Measurements from ENCODE around the gene HPN. TPM values are rescaled to one million over a fixed set of nuclear protein-coding genes. Genes with fewer than 3 reads are reported as not detected.
A peak's percentile ranks its signal among the peaks of the same experiment; 100 is the strongest.

Gene HPN
- polyA plus RNA-seq, 3 donors, result 88.8 to 142 (median 117) TPM

- no peak for DNase-seq (ENCODE audit: extremely low read depth in 1 of 11, low read depth in 9 of 11, low spot score in 4 of 11)
Measured at GRCh38 chr19:35051796-35052195, 10.3 kb downstream of the HPN start.

GRCh38 chr19:35052599-35053190 is 11.2 kb downstream of the HPN start:
- no peak for DNase-seq (ENCODE audit: extremely low read depth in 1 of 11, low read depth in 9 of 11, low spot score in 4 of 11)

- no peak for DNase-seq (ENCODE audit: extremely low read depth in 1 of 11, low read depth in 9 of 11, low spot score in 4 of 11)
Measured at GRCh38 chr19:35053667-35054293, 12.3 kb downstream of the HPN start.

- no peak for DNase-seq (ENCODE audit: extremely low read depth in 1 of 11, low read depth in 9 of 11, low spot score in 4 of 11)
Measured at GRCh38 chr19:35054626-35055025, 13.1 kb downstream of the HPN start.

- DNase-seq (ENCODE audit: extremely low read depth in 1 of 11, low read depth in 9 of 11, low spot score in 4 of 11), result no peak
Measured at GRCh38 chr19:35055715-35056179, 14.2 kb downstream of the HPN start.

GRCh38 chr19:35056513-35057063 is 15.1 kb downstream of the HPN start:
- DNase-seq (ENCODE audit: extremely low read depth in 1 of 11, low read depth in 9 of 11, low spot score in 4 of 11), result no peak

GRCh38 chr19:35058370-35058769 is 16.8 kb downstream of the HPN start:
- no peak for DNase-seq (ENCODE audit: extremely low read depth in 1 of 11, low read depth in 9 of 11, low spot score in 4 of 11)

GRCh38 chr19:35059006-35059798 is 17.7 kb downstream of the HPN start:
- DNase-seq (ENCODE audit: extremely low read depth in 1 of 11, low read depth in 9 of 11, low spot score in 4 of 11), result no peak

GRCh38 chr19:35059799-35060091 is 18.2 kb downstream of the HPN start:
- DNase-seq (ENCODE audit: extremely low read depth in 1 of 11, low read depth in 9 of 11, low spot score in 4 of 11), result no peak

- DNase-seq (ENCODE audit: extremely low read depth in 1 of 11, low read depth in 9 of 11, low spot score in 4 of 11), result no peak
Measured at GRCh38 chr19:35060160-35060855, 18.8 kb downstream of the HPN start.

- no peak for DNase-seq (ENCODE audit: extremely low read depth in 1 of 11, low read depth in 9 of 11, low spot score in 4 of 11)
Measured at GRCh38 chr19:35061583-35062373, 20.3 kb downstream of the HPN start.

GRCh38 chr19:35062942-35063341 is 21.4 kb downstream of the HPN start:
- no peak for DNase-seq (ENCODE audit: extremely low read depth in 1 of 11, low read depth in 9 of 11, low spot score in 4 of 11)

GRCh38 chr19:35063940-35064818 is 22.7 kb downstream of the HPN start:
- no peak for DNase-seq (ENCODE audit: extremely low read depth in 1 of 11, low read depth in 9 of 11, low spot score in 4 of 11)

- DNase-seq (ENCODE audit: extremely low read depth in 1 of 11, low read depth in 9 of 11, low spot score in 4 of 11), result no peak
Measured at GRCh38 chr19:35065574-35065973, 24.1 kb downstream of the HPN start.

- no peak for DNase-seq (ENCODE audit: extremely low read depth in 1 of 11, low read depth in 9 of 11, low spot score in 4 of 11)
Measured at GRCh38 chr19:35066121-35066520, 24.6 kb downstream of the HPN start.

GRCh38 chr19:35066691-35067563 is 25.4 kb downstream of the HPN start:
- peak; percentile 63 to 82 (median 76) for DNase-seq (ENCODE audit: extremely low read depth in 1 of 11, low read depth in 9 of 11, low spot score in 4 of 11)
